Measurements from ENCODE around the gene KRTAP4-2. TPM values are rescaled to one million over a fixed set of nuclear protein-coding genes. Genes with fewer than 3 reads are reported as not detected.
A peak's percentile ranks its signal among the peaks of the same experiment; 100 is the strongest.

KRTAP4-2 gene
- total RNA-seq, 1 experiment from 2014 or later = not detected

GRCh38 chr17:41185001-41185400 lies 7.0 kb upstream of the KRTAP4-2 start:
- ATAC-seq (no peak), DNase-seq (ENCODE audit: low read depth, low spot score) (no peak)
- Histone ChIP-seq H3K9ac (ENCODE audit: low read length) (no peak overlapping the region), H3K4me1 (ENCODE audit: control insufficient read depth in 1 of 2, insufficient read depth in 2 of 2, low read length in 2 of 2) (peaks cover 0 to 10% of the 10 kb centered on the region in 2 experiments; a peak in 1 of 4 replicates), H3K4me2 (ENCODE audit: low read length) (no peak overlapping the region), H3K9me3 (ENCODE audit: control insufficient read depth in 1 of 2, insufficient read depth in 1 of 2, low read depth in 1 of 2, low read length in 2 of 2) (no peaks in the 10 kb centered on the region), H3K79me2 (ENCODE audit: insufficient read depth, low read length) (no peaks in the 10 kb centered on the region), H3K36me3 (ENCODE audit: control insufficient read depth in 1 of 2, insufficient read depth in 2 of 2, low read length in 2 of 2) (no peaks in the 10 kb centered on the region), H3K4me3 (replicated peaks in 1 of 2; ENCODE audit: low read depth in 1 of 2, low read length in 2 of 2) (no peak overlapping the region), H3K9me2 (ENCODE audit: insufficient read depth) (no peaks in the 10 kb centered on the region), H3K27ac (ENCODE audit: low read depth, low read length) (no peak overlapping the region), H3K27me3 (ENCODE audit: insufficient read depth, low read length) (no peaks in the 10 kb centered on the region), H4K20me1 (ENCODE audit: insufficient read depth) (no peaks in the 10 kb centered on the region), H2AFZ (ENCODE audit: low read depth, low read length, poor library complexity, severe bottlenecking) (peak overlapping the region; percentile 24)
- RAD21 ChIA-PET (ENCODE audit: low non-redundant PET in 1 of 2, low total read pairs in 2 of 2, uncharacterized antibody in 2 of 2, unreplicated experiment in 2 of 2) = no interaction called here
- TF ChIP-seq RAD21 (IDR thresholded peaks at IDR 0.05; ENCODE audit: low read depth) (no peak), ELF1 (IDR thresholded peaks at IDR 0.05; ENCODE audit: borderline replicate concordance, low read depth) (no peak), EZH2phosphoT487 (IDR thresholded peaks at IDR 0.05; ENCODE audit: borderline replicate concordance) (no peak), ZFX (IDR thresholded peaks at IDR 0.05) (no peak), TCF7L2 (IDR thresholded peaks at IDR 0.05; ENCODE audit: borderline replicate concordance, extremely low read depth, insufficient read depth, insufficient read length) (no peak), POLR2A (IDR thresholded peaks at IDR 0.05; ENCODE audit: borderline replicate concordance, extremely low read depth, insufficient read depth, insufficient read length) (no peak), SP1 (IDR thresholded peaks at IDR 0.05; ENCODE audit: low read depth) (no peak), ZBTB33 (IDR thresholded peaks at IDR 0.05; ENCODE audit: extremely low read depth, insufficient replicate concordance, low read length) (no peak), JUND (IDR thresholded peaks at IDR 0.05) (no peak), MAX (IDR thresholded peaks at IDR 0.05) (no peak), CBX3 (IDR thresholded peaks at IDR 0.05; ENCODE audit: low read depth) (no peak)
- no TSS peak for BruUV-seq (replicated peaks)
- POLR2A ChIA-PET = interaction anchor here (0.6 kb wide), 1 partner anchor 281 kb away, joined by 5 read pairs; no protein-coding TSS in a partner anchor
- CTCF ChIA-PET = no interaction called here
- intact Hi-C loops (cut with micrococcal nuclease) = no loop called here
